BJ (cell line): ENCODE measurements around the gene ANKRD10. TPM values are rescaled to one million over a fixed set of nuclear protein-coding genes. Genes with fewer than 3 reads are reported as not detected.
A peak's percentile ranks its signal among the peaks of the same experiment; 100 is the strongest.

Experiments used
- CTCF ChIA-PET: fragments of 350-600 bp; formaldehyde crosslinking; extraction: SDS; loops from one replicate; lab custom pipeline; 2021; ENCODE audit warnings: antibody characterized with exemption, inconsistent platforms; lab: Yijun Ruan, JAX
- POLR2A ChIA-PET: fragments of 300-600 bp; sonication (Branson Sonifier 250); formaldehyde crosslinking; extraction: SDS; loops from one replicate; lab custom pipeline; 2021; ENCODE audit warnings: antibody characterized with exemption; lab: Charles Lee
- DNase-seq: peaks from one replicate; pipeline ENCODE4 v3.0.0-alpha.2; 2011; ENCODE audit warnings: low read depth
- H3K27me3 ChIP-seq: 2 replicates; pipeline ENCODE4 v1.6.0; 2011; ENCODE audit warnings: low read length; ENCODE audit not compliant: control insufficient read depth, insufficient read depth
- H3K36me3 ChIP-seq: 2 replicates; pipeline ENCODE4 v1.5.1; 2011; ENCODE audit warnings: low read length; ENCODE audit not compliant: control insufficient read depth, insufficient read depth
- H3K4me3 ChIP-seq: 2 replicates; pipeline ENCODE4 v1.5.1; 2011; ENCODE audit warnings: low read depth, mild to moderate bottlenecking, control low read depth, low read length
- polyA plus RNA-seq: library from polyadenylated mRNA; depleted of rRNA; stranded (reverse); fragments of >200 nt; gene quantifications from 2 replicates; pipeline ENCODE4 v1.2.3, GENCODE V29; 2011
- TF ChIP-seq, protein P1 (sequence below): IDR thresholded peaks from 2 replicates; pipeline ENCODE4 v1.5.1; 2011; ENCODE audit warnings: low read depth, mild to moderate bottlenecking, control low read depth, inconsistent platforms, low read length, moderate library complexity; ENCODE audit not compliant: insufficient read depth

Gene ANKRD10
- polyA plus RNA-seq, 1 experiment = 43.5 TPM

DNA sequence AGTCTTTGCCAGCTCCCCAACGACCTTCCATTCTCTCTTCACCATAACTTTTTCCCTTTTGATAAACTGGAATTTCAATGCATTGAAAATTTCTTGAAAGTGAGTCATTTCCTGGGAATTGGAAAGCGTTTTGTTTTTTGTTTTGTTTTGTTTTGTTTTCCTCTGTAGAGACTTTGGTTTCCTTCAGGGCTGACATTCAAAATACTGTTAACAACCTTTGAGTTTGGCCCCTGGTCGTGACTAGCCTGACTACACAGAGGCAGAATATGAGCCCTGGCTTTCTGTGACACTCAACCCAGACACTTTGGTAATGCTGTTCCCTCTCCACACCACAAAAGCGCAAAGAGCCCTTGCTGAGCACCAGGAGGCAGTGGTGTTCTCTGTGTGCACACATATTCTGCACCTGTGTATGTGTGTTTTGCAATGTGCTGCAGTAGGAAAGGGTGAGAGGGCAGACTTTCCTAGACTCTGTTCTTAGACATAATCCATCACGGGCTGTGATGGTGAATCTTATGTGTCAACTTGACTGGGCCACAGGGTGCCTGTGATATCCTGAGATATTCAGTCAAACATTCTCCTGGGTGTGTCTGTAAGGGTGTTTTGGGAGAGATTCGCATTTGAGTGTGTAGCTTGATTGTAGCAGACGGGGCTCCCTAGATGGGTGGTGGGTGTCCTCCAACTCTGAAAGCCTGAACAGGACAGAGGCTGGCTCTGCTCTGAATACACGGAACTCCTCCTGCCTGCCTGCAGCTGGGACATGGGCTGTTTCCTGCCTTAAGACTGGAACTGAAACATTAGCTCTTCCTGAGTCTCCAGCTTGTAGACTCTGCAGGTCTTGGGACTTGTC is 29.5 kb upstream of the ANKRD10 start:
- DNase-seq = no peak
- H3K27me3 ChIP-seq = no peaks in the 10 kb centered on the region; the same call in 1 of the 2 replicates
- TF ChIP-seq, protein P1, sequence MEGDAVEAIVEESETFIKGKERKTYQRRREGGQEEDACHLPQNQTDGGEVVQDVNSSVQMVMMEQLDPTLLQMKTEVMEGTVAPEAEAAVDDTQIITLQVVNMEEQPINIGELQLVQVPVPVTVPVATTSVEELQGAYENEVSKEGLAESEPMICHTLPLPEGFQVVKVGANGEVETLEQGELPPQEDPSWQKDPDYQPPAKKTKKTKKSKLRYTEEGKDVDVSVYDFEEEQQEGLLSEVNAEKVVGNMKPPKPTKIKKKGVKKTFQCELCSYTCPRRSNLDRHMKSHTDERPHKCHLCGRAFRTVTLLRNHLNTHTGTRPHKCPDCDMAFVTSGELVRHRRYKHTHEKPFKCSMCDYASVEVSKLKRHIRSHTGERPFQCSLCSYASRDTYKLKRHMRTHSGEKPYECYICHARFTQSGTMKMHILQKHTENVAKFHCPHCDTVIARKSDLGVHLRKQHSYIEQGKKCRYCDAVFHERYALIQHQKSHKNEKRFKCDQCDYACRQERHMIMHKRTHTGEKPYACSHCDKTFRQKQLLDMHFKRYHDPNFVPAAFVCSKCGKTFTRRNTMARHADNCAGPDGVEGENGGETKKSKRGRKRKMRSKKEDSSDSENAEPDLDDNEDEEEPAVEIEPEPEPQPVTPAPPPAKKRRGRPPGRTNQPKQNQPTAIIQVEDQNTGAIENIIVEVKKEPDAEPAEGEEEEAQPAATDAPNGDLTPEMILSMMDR = peak; percentile 72
- no peaks in the 10 kb centered on the region for H3K36me3 ChIP-seq
- ChIA-PET CTCF (interaction anchor here (0.8 to 2.2 kb wide), 11 partner anchors 8 to 282 kb away, joined by 3 to 13 read pairs (median 4); no protein-coding TSS in a partner anchor), POLR2A (no interaction called here)
- no peak overlapping the region for H3K4me3 ChIP-seq

DNA sequence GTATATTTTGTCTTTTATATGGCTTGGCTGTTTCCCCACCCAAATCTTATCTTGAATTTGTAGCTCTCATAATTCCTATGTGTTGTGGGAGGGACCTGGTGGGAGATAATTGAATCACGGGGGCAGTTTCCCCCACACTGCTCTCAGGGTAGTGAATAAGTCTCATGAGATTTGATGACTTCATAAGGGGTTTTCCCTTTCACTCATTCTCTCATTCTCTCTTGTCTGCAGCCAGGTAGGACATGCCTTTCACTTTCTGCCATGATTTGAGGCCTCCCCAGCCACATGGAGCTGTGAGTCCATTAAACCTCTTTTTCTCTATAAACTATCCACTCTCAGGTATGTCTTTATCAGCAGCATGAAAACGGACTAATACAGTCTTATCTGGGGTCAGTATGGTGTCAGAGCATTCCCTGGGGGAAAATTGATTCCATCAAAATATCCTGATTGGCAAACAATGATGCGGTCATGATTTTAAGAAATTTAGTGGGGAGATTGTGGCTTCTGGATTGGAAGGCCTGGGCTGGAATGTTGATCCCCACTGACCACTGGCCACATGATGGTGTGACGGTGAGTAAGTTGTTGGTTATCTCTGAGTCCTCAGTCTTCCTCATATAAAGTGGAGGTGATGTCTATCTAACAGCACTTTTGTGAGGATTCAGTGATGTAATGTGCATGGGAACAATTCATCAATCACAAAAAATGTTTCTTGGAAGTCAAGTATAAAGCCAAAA is 27.5 kb upstream of the ANKRD10 start:
- no peaks in the 10 kb centered on the region; the same call in 1 of the 2 replicates for H3K27me3 ChIP-seq
- CTCF ChIA-PET = interaction anchor here (0.9 to 1.0 kb wide), 2 partner anchors 11 to 126 kb away, joined by 3 read pairs; no protein-coding TSS in a partner anchor
- DNase-seq = no peak
- TF ChIP-seq, protein P1 = no peak
- no peaks in the 10 kb centered on the region for H3K36me3 ChIP-seq
- POLR2A ChIA-PET = no interaction called here
- H3K4me3 ChIP-seq = no peak overlapping the region

DNA sequence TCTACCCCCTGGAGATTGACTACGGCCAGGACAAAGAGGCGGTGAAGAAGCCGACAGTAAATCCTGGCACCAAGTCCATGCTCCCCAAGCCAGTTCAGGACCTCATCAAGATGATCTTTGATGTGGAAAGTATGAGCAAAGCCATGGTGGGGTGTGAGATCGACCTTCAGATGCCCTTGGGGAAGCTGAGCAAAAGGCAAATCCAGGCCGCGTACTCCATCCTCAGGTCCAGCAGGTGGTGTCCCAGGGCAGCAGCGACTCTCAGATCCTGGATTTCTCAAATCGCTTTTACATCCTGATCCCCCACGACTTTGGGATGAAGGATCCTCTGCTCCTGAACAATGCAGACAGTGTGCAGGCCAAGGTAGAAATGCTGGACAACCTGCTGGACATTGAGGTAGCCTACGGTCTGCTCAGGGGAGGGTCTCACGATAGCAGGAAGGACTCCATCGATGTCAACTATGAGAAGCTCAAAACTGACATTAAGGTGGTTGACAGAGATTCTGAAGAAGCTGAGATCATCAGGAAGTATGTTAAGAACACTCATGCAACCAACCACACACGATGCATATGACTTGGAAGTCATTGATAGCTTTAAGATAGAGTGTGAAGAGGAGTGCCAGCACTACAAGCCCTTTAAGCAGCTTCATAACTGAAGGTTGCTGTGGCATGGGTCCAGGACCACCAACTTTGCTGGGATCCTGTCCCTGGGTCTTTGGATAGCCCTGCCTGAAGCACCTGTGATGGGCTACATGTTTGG is 24.0 kb upstream of the ANKRD10 start:
- TF ChIP-seq, protein P1 = no peak
- CTCF ChIA-PET = interaction anchor here (0.6 to 1.4 kb wide), 3 partner anchors 15 to 129 kb away, joined by 3 read pairs; no protein-coding TSS in a partner anchor
- Histone ChIP-seq H3K4me3 (no peak overlapping the region), H3K27me3 (no peaks in the 10 kb centered on the region; the same call in 1 of the 2 replicates), H3K36me3 (no peaks in the 10 kb centered on the region)
- no peak for DNase-seq
- POLR2A ChIA-PET = no interaction called here

DNA sequence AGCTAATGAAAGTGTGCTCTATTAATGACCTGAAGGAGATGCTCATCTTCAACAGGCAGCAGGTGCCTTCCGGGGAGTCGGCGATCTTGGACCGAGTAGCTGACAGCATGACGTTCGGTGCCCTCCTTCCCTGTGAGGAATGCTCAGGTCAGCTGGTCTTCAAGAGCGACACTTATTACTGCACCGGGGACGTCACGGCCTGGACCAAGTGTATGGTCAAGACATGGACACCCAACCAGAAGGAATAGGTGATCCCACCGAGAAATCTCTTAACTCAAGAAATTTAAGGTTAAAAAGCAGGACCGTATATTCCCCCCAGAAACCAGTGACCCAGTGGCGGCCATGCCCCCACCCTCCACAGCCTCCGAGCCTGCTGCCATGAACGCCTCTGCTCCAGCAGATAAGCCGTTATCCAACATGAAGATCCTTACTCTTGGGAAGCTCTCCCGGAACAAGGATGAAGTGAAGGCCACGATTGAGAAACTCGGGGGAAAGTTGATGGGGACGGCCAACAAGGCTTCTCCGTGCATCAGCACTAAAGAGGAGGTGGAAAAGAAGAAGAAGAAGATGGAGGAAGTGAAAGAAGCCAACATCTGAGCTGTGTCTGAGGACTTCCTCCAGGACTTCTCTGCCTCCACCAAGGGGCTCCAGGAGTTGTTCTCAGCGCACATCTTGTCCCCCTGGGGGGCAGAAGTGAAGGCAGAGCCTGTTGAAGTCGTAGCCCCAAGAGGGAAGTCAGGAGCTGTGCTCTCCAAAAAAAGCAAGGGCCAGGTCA is 22.8 kb upstream of the ANKRD10 start:
- TF ChIP-seq, protein P1 = no peak
- no peak overlapping the region for H3K4me3 ChIP-seq
- ChIA-PET CTCF (interaction anchor here (0.7 to 1.4 kb wide), 2 partner anchors 13 to 75 kb away, joined by 3 read pairs; no protein-coding TSS in a partner anchor), POLR2A (no interaction called here)
- H3K27me3 ChIP-seq = no peaks in the 10 kb centered on the region; the same call in 1 of the 2 replicates
- DNase-seq = no peak
- H3K36me3 ChIP-seq = no peaks in the 10 kb centered on the region
